Measurements from ENCODE around the gene NINL.

DNA sequence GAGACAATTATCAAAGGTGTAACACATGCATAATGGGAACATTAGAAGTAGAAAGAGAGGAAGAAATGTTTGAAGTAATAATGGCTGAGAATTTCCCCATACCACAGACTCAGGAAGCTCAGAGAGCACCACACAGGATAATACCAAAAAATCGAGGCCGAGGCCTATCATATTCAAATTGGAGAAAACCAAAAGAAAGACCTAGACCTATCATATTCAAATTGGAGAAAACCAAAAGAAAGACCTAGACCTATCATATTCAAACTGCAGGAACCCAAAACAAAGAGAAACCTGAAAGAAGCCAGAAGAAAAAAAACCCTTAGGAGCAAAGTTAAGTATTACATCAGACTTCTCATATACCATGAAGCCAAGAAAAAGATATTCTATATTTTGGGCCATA, 18.0 kb downstream of the NINL start:
- no peak for TF ChIP-seq POLR2A (IDR thresholded peaks at IDR 0.05; ENCODE audit: extremely low read depth, insufficient read length)
- TF ChIP-seq, protein P1, sequence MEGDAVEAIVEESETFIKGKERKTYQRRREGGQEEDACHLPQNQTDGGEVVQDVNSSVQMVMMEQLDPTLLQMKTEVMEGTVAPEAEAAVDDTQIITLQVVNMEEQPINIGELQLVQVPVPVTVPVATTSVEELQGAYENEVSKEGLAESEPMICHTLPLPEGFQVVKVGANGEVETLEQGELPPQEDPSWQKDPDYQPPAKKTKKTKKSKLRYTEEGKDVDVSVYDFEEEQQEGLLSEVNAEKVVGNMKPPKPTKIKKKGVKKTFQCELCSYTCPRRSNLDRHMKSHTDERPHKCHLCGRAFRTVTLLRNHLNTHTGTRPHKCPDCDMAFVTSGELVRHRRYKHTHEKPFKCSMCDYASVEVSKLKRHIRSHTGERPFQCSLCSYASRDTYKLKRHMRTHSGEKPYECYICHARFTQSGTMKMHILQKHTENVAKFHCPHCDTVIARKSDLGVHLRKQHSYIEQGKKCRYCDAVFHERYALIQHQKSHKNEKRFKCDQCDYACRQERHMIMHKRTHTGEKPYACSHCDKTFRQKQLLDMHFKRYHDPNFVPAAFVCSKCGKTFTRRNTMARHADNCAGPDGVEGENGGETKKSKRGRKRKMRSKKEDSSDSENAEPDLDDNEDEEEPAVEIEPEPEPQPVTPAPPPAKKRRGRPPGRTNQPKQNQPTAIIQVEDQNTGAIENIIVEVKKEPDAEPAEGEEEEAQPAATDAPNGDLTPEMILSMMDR (IDR thresholded peaks at IDR 0.05; ENCODE audit: low read depth, low read length) = no peak

Measured in NB4 (cell line).